Measurements from ENCODE around the gene CAMK2D.
A peak's percentile ranks its signal among the peaks of the same experiment; 100 is the strongest.
"Not testable (repeated sequence)": the region's sequence is repeated elsewhere in the genome, so short reads cannot be mapped to it uniquely, and the experiment has no call there.

The CAMK2D gene

DNA sequence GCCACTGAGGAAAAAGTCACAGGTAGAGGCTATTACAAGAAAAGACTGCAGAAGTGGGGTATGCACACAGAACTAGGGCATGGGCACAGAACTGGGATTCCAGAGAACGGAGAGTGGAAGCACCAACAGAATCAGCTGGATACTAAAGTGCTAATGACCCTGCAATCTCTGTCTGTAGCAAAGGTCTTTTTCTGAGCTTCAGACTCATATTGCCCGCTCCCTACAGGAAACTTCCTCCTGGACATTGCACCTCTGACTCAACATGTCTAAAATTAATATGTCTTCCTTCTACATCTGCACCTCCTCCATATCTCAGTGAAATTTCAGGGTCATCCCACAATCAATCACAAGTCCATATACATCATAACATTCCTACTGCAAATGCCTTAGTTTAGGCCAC lies 5.3 kb upstream of the CAMK2D start:
- H3K9ac ChIP-seq (ENCODE audit: low read length in 5 of 5), result no peak overlapping the region
- no peak overlapping the region for H3K27ac ChIP-seq (ENCODE audit: low read depth, low read length)
- peaks cover 0 to 9% (median 8%) of the 10 kb centered on the region in 5 donors for H3K4me1 ChIP-seq (ENCODE audit: control insufficient read depth in 5 of 5, insufficient read depth in 5 of 5, low read length in 5 of 5)
- H3K4me3 ChIP-seq (ENCODE audit: low read depth in 1 of 5, low read length in 5 of 5), result no peak overlapping the region
- no peaks in the 10 kb centered on the region for H3K36me3 ChIP-seq (ENCODE audit: control insufficient read depth in 5 of 5, insufficient read depth in 5 of 5, low read length in 5 of 5)
- no peaks in the 10 kb centered on the region for H3K27me3 ChIP-seq (ENCODE audit: control insufficient read depth in 5 of 5, insufficient read depth in 4 of 5, low read length in 5 of 5)
- H3K9me3 ChIP-seq (ENCODE audit: control insufficient read depth in 5 of 5, low read length in 5 of 5), result no peaks in the 10 kb centered on the region

- H3K4me3 ChIP-seq (ENCODE audit: low read depth in 1 of 5, low read length in 5 of 5), result no peak overlapping the region
- no peak overlapping the region for H3K9ac ChIP-seq (ENCODE audit: low read length in 5 of 5)
- H3K36me3 ChIP-seq (ENCODE audit: control insufficient read depth in 5 of 5, insufficient read depth in 5 of 5, low read length in 5 of 5), result no peaks in the 10 kb centered on the region
- H3K27me3 ChIP-seq (ENCODE audit: control insufficient read depth in 5 of 5, insufficient read depth in 4 of 5, low read length in 5 of 5), result no peaks in the 10 kb centered on the region
- H3K9me3 ChIP-seq (ENCODE audit: control insufficient read depth in 5 of 5, low read length in 5 of 5), result no peaks in the 10 kb centered on the region
- peaks cover 0 to 19% (median 15%) of the 10 kb centered on the region in 5 donors for H3K4me1 ChIP-seq (ENCODE audit: control insufficient read depth in 5 of 5, insufficient read depth in 5 of 5, low read length in 5 of 5)
- no peak overlapping the region for H3K27ac ChIP-seq (ENCODE audit: low read depth, low read length)
Measured at GRCh38 chr4:113764720-113765264, 3.3 kb upstream of the CAMK2D start.

DNA sequence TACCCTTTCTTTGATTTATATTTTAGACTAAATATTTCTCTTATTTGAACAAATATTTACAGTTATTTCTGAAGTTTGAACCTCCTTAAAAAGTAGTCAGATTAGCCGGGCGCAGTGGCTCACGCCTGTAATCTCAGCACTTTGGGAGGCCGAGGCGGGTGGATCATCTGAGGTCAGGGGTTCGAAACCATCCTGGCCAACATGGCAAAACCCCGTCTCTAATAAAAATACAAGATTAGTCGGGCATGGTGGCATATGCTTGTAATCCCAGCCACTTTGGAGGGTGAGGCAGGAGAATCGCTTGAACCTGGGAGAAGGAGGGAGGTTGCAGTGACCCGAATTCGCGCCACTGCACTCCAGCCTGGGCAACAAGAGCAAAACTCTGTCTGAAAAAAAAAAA lies 2.4 kb upstream of the CAMK2D start:
- not testable (repeated sequence) for H3K36me3 ChIP-seq (ENCODE audit: control insufficient read depth in 5 of 5, insufficient read depth in 5 of 5, low read length in 5 of 5); H3K9me3 ChIP-seq (ENCODE audit: control insufficient read depth in 5 of 5, low read length in 5 of 5); H3K27me3 ChIP-seq (ENCODE audit: control insufficient read depth in 5 of 5, insufficient read depth in 4 of 5, low read length in 5 of 5); H3K27ac ChIP-seq (ENCODE audit: low read depth, low read length); H3K4me3 ChIP-seq (ENCODE audit: low read depth in 1 of 5, low read length in 5 of 5); H3K9ac ChIP-seq (ENCODE audit: low read length in 5 of 5)
- peaks cover 0 to 24% (median 23%) of the 10 kb centered on the region in 5 donors for H3K4me1 ChIP-seq (ENCODE audit: control insufficient read depth in 5 of 5, insufficient read depth in 5 of 5, low read length in 5 of 5)

GRCh38 chr4:113763029-113763285 lies 1.4 kb upstream of the CAMK2D start:
- Histone ChIP-seq H3K9ac (ENCODE audit: low read length in 5 of 5) (peak overlapping the region; percentile 71 to 98 (median 93)), H3K4me1 (ENCODE audit: control insufficient read depth in 5 of 5, insufficient read depth in 5 of 5, low read length in 5 of 5) (peaks cover 0 to 33% (median 30%) of the 10 kb centered on the region in 5 donors), H3K27me3 (ENCODE audit: control insufficient read depth in 5 of 5, insufficient read depth in 4 of 5, low read length in 5 of 5) (no peaks in the 10 kb centered on the region), H3K36me3 (ENCODE audit: control insufficient read depth in 5 of 5, insufficient read depth in 5 of 5, low read length in 5 of 5) (no peaks in the 10 kb centered on the region), H3K9me3 (ENCODE audit: control insufficient read depth in 5 of 5, low read length in 5 of 5) (no peaks in the 10 kb centered on the region), H3K27ac (ENCODE audit: low read depth, low read length) (peak overlapping the region; percentile 100), H3K4me3 (ENCODE audit: low read depth in 1 of 5, low read length in 5 of 5) (peak overlapping the region; percentile 85 to 97 (median 89))

- no peaks in the 10 kb centered on the region for H3K9me3 ChIP-seq (ENCODE audit: control insufficient read depth in 5 of 5, low read length in 5 of 5)
- no peaks in the 10 kb centered on the region for H3K36me3 ChIP-seq (ENCODE audit: control insufficient read depth in 5 of 5, insufficient read depth in 5 of 5, low read length in 5 of 5)
- peaks cover 0 to 34% (median 30%) of the 10 kb centered on the region in 5 donors for H3K4me1 ChIP-seq (ENCODE audit: control insufficient read depth in 5 of 5, insufficient read depth in 5 of 5, low read length in 5 of 5)
- peak overlapping the region; percentile 78 to 98 (median 98) for H3K9ac ChIP-seq (ENCODE audit: low read length in 5 of 5)
- H3K27me3 ChIP-seq (ENCODE audit: control insufficient read depth in 5 of 5, insufficient read depth in 4 of 5, low read length in 5 of 5), result no peaks in the 10 kb centered on the region
- H3K4me3 ChIP-seq (ENCODE audit: low read depth in 1 of 5, low read length in 5 of 5), result peak overlapping the region; percentile 85 to 97 (median 89)
- H3K27ac ChIP-seq (ENCODE audit: low read depth, low read length), result peak overlapping the region; percentile 100
Measured at GRCh38 chr4:113762186-113763028, 869 bp upstream of the CAMK2D start.

GRCh38 chr4:113760795-113761619 lies 531 bp downstream of the CAMK2D start:
- peak overlapping the region; percentile 85 to 99 (median 92) for H3K4me3 ChIP-seq (ENCODE audit: low read depth in 1 of 5, low read length in 5 of 5)
- no peaks in the 10 kb centered on the region for H3K9me3 ChIP-seq (ENCODE audit: control insufficient read depth in 5 of 5, low read length in 5 of 5)
- no peaks in the 10 kb centered on the region for H3K36me3 ChIP-seq (ENCODE audit: control insufficient read depth in 5 of 5, insufficient read depth in 5 of 5, low read length in 5 of 5)
- H3K4me1 ChIP-seq (ENCODE audit: control insufficient read depth in 5 of 5, insufficient read depth in 5 of 5, low read length in 5 of 5), result peaks cover 0 to 41% (median 33%) of the 10 kb centered on the region in 5 donors
- no peaks in the 10 kb centered on the region for H3K27me3 ChIP-seq (ENCODE audit: control insufficient read depth in 5 of 5, insufficient read depth in 4 of 5, low read length in 5 of 5)
- H3K9ac ChIP-seq (ENCODE audit: low read length in 5 of 5), result peak overlapping the region; percentile 93 to 98 (median 98)
- H3K27ac ChIP-seq (ENCODE audit: low read depth, low read length), result peak overlapping the region; percentile 100

- H3K9ac ChIP-seq (ENCODE audit: low read length in 5 of 5), result peak overlapping the region; percentile 93 to 98 (median 98)
- H3K27ac ChIP-seq (ENCODE audit: low read depth, low read length), result peak overlapping the region; percentile 100
- no peaks in the 10 kb centered on the region for H3K36me3 ChIP-seq (ENCODE audit: control insufficient read depth in 5 of 5, insufficient read depth in 5 of 5, low read length in 5 of 5)
- H3K4me1 ChIP-seq (ENCODE audit: control insufficient read depth in 5 of 5, insufficient read depth in 5 of 5, low read length in 5 of 5), result peaks cover 0 to 41% (median 34%) of the 10 kb centered on the region in 5 donors
- H3K4me3 ChIP-seq (ENCODE audit: low read depth in 1 of 5, low read length in 5 of 5), result peak overlapping the region; percentile 85 to 99 (median 92)
- H3K9me3 ChIP-seq (ENCODE audit: control insufficient read depth in 5 of 5, low read length in 5 of 5), result no peaks in the 10 kb centered on the region
- H3K27me3 ChIP-seq (ENCODE audit: control insufficient read depth in 5 of 5, insufficient read depth in 4 of 5, low read length in 5 of 5), result no peaks in the 10 kb centered on the region
Measured at GRCh38 chr4:113760094-113760794, 1.3 kb downstream of the CAMK2D start.

GRCh38 chr4:113759696-113760093 lies 1.8 kb downstream of the CAMK2D start:
- peak overlapping the region; percentile 100 for H3K27ac ChIP-seq (ENCODE audit: low read depth, low read length)
- peak overlapping the region; percentile 93 to 98 (median 98) for H3K9ac ChIP-seq (ENCODE audit: low read length in 5 of 5)
- no peaks in the 10 kb centered on the region for H3K9me3 ChIP-seq (ENCODE audit: control insufficient read depth in 5 of 5, low read length in 5 of 5)
- H3K27me3 ChIP-seq (ENCODE audit: control insufficient read depth in 5 of 5, insufficient read depth in 4 of 5, low read length in 5 of 5), result no peaks in the 10 kb centered on the region
- H3K36me3 ChIP-seq (ENCODE audit: control insufficient read depth in 5 of 5, insufficient read depth in 5 of 5, low read length in 5 of 5), result no peaks in the 10 kb centered on the region
- peak overlapping the region; percentile 85 to 99 (median 92) for H3K4me3 ChIP-seq (ENCODE audit: low read depth in 1 of 5, low read length in 5 of 5)
- H3K4me1 ChIP-seq (ENCODE audit: control insufficient read depth in 5 of 5, insufficient read depth in 5 of 5, low read length in 5 of 5), result peaks cover 0 to 41% (median 34%) of the 10 kb centered on the region in 5 donors

GRCh38 chr4:113758372-113758771 lies 3.2 kb downstream of the CAMK2D start:
- H3K9ac ChIP-seq (ENCODE audit: low read length in 5 of 5), result peak overlapping the region in 1 of 5 donors; percentile 46
- H3K9me3 ChIP-seq (ENCODE audit: control insufficient read depth in 5 of 5, low read length in 5 of 5), result no peaks in the 10 kb centered on the region
- no peaks in the 10 kb centered on the region for H3K36me3 ChIP-seq (ENCODE audit: control insufficient read depth in 5 of 5, insufficient read depth in 5 of 5, low read length in 5 of 5)
- peak overlapping the region; percentile 18 for H3K27ac ChIP-seq (ENCODE audit: low read depth, low read length)
- peak overlapping the region in 2 of 5 donors; percentile 85 to 97 for H3K4me3 ChIP-seq (ENCODE audit: low read depth in 1 of 5, low read length in 5 of 5)
- H3K27me3 ChIP-seq (ENCODE audit: control insufficient read depth in 5 of 5, insufficient read depth in 4 of 5, low read length in 5 of 5), result no peaks in the 10 kb centered on the region
- peaks cover 0 to 41% (median 34%) of the 10 kb centered on the region in 5 donors for H3K4me1 ChIP-seq (ENCODE audit: control insufficient read depth in 5 of 5, insufficient read depth in 5 of 5, low read length in 5 of 5)
